Hematopoietic multipotent progenitor cell treated with erythropoietin and hydrocortisone succinate and interleukin-3 and kit ligand, for 17 days (in vitro differentiated cells): Measurements from ENCODE around the gene PLPPR2.
"Not testable (repeated sequence)": the region's sequence is repeated elsewhere in the genome, so short reads cannot be mapped to it uniquely, and the experiment has no call there.

Experiments used
- DNase-seq: peaks from one replicate; pipeline ENCODE4 v3.0.0-alpha.2; 2015; ENCODE audit warnings: low spot score

Gene PLPPR2

GRCh38 chr19:11340099-11340467, 15.1 kb upstream of the PLPPR2 start:
- DNase-seq = not testable (repeated sequence)

GRCh38 chr19:11342429-11342828, 12.8 kb upstream of the PLPPR2 start:
- DNase-seq = no peak

- no peak for DNase-seq
These were observed 10.0 kb upstream of the PLPPR2 start for GRCh38 chr19:11345122-11345803.

GRCh38 chr19:11346104-11346940, 8.9 kb upstream of the PLPPR2 start, which contains the start of the genes CCDC159 and TMEM205:
Gene CCDC159, plus strand, starts transcription at chr19:11346519. Its CDS starts 88 bp downstream, at chr19:11346607.
Gene TMEM205, minus strand, starts transcription at chr19:11346268. Its CDS starts 649 bp downstream, at chr19:11345619.
- peak; percentile 97 for DNase-seq

GRCh38 chr19:11347546-11348039, 7.6 kb upstream of the PLPPR2 start:
- no peak for DNase-seq

GRCh38 chr19:11349171-11349570, 6.1 kb upstream of the PLPPR2 start:
- DNase-seq = no peak

GRCh38 chr19:11354102-11354501, 1.1 kb upstream of the PLPPR2 start:
- not testable (repeated sequence) for DNase-seq

- DNase-seq = no peak
These were observed 804 bp downstream of the PLPPR2 start for GRCh38 chr19:11356074-11356397.

GRCh38 chr19:11356676-11357550, 1.7 kb downstream of the PLPPR2 start:
- DNase-seq = no peak

GRCh38 chr19:11359421-11359820, 4.2 kb downstream of the PLPPR2 start:
- no peak for DNase-seq

GRCh38 chr19:11361037-11361770, 6.0 kb downstream of the PLPPR2 start:
- peak; percentile 31 for DNase-seq

GRCh38 chr19:11361771-11362731, 6.8 kb downstream of the PLPPR2 start:
- DNase-seq = no peak

- no peak for DNase-seq
These were observed 8.6 kb downstream of the PLPPR2 start for GRCh38 chr19:11363881-11364280.

GRCh38 chr19:11364296-11364904, 9.2 kb downstream of the PLPPR2 start:
- no peak for DNase-seq

- DNase-seq = no peak
These were observed 9.7 kb downstream of the PLPPR2 start for GRCh38 chr19:11364935-11365334.

- DNase-seq = no peak
These were observed 10.4 kb downstream of the PLPPR2 start for GRCh38 chr19:11365557-11366117.

GRCh38 chr19:11367528-11367927, 12.3 kb downstream of the PLPPR2 start:
- DNase-seq = no peak

GRCh38 chr19:11370744-11371143, 15.5 kb downstream of the PLPPR2 start:
- DNase-seq = no peak

GRCh38 chr19:11373166-11373884, 18.1 kb downstream of the PLPPR2 start:
- DNase-seq = peak; percentile 51
